Mucosa of rectum (tissue), 2 donors: Measurements from ENCODE around the gene VWCE.
"Not testable (repeated sequence)": the region's sequence is repeated elsewhere in the genome, so short reads cannot be mapped to it uniquely, and the experiment has no call there.

Experiments used
- H3K27ac ChIP-seq, 2 donors: one replicate each; pipeline ENCODE4 v1.7.0; 2013; ENCODE audit warnings: inconsistent platforms in 2 of 2, low read depth in 2 of 2, low read length in 2 of 2
- H3K27me3 ChIP-seq, 2 donors: one replicate each; pipeline ENCODE4 v1.7.0; 2013; ENCODE audit warnings: low read length in 2 of 2; ENCODE audit not compliant: control insufficient read depth in 2 of 2, insufficient read depth in 2 of 2
- H3K36me3 ChIP-seq, 2 donors: one replicate each; pipeline ENCODE4 v1.7.0; 2013; ENCODE audit warnings: low read length in 2 of 2; ENCODE audit not compliant: control insufficient read depth in 2 of 2, insufficient read depth in 2 of 2
- H3K4me1 ChIP-seq, 2 donors: one replicate each; pipeline ENCODE4 v1.7.0; 2013; ENCODE audit warnings: low read length in 2 of 2, mild to moderate bottlenecking in 1 of 2; ENCODE audit not compliant: control insufficient read depth in 2 of 2, insufficient read depth in 2 of 2
- H3K4me3 ChIP-seq, 2 donors: one replicate each; pipeline ENCODE4 v1.7.0; 2013; ENCODE audit warnings: low read length in 2 of 2
- H3K9ac ChIP-seq, 2 donors: one replicate each; pipeline ENCODE4 v1.7.0; 2013; ENCODE audit warnings: low read length in 2 of 2, low read depth in 1 of 2, mild to moderate bottlenecking in 1 of 2
- H3K9me3 ChIP-seq, 2 donors: one replicate each; pipeline ENCODE4 v1.7.0; 2013; ENCODE audit warnings: low read length in 2 of 2; ENCODE audit not compliant: control insufficient read depth in 2 of 2
- donor health status: healthy.
- donor health status: Normal muscosa, but diverticular disease.

Gene VWCE

DNA sequence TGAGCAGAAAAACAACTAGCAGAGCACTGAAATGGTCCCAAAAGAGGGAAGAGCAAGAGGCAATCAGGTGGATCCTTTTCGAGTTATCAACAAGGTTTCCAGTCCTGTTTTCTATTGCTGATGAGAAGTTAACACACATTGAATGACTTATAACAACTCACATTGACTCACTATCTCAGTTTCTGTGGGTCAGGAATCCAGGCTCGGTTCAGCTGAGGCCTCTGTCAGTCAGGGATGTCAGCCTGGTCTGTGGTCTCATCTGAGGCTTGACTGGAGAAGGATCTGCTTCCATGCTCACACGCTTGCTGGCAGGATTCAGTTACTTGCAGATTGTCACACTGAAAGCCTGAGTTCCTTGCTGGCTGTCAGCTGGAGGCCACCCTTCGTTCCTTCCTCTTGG lies 58.0 kb downstream of the VWCE start:
- not testable (repeated sequence) for H3K36me3 ChIP-seq, H3K9me3 ChIP-seq

DNA sequence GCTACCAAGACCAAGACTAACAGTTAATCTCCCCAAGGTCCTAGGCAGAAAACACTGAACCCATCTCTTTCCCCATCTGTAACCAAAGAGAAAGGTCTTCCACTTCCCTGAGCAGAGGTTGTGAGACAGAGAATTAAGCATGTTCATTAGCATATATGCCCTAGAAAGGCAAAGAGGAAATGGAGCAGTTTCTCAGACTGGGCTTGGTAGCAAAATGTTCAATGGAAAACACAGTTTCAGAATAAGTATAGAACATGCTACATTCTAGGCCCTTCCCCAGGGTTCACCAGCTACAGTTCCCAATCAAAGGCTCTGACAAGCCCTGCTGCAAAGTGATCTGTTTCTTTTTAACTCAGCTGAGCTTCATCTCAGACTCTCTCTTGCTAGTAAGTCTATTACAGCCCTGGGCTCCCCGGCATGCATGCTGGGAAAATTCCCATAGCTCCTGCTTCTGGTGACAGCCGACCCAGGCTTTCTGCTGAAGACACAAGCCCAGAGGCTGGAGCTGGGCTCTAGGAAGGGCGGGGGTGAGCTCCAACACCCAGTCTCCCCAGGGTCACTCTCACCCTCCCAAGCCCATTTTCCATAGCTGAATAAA lies 62.5 kb downstream of the VWCE start:
- H3K27ac ChIP-seq, H3K9ac ChIP-seq, H3K4me3 ChIP-seq, H3K9me3 ChIP-seq, H3K36me3 ChIP-seq, H3K27me3 ChIP-seq, H3K4me1 ChIP-seq: not testable (repeated sequence)

More for the DNA sequence above, 58.0 kb downstream of the VWCE start:
- H3K4me3 ChIP-seq, H3K27me3 ChIP-seq, H3K4me1 ChIP-seq, H3K9ac ChIP-seq, H3K27ac ChIP-seq: not testable (repeated sequence)

DNA sequence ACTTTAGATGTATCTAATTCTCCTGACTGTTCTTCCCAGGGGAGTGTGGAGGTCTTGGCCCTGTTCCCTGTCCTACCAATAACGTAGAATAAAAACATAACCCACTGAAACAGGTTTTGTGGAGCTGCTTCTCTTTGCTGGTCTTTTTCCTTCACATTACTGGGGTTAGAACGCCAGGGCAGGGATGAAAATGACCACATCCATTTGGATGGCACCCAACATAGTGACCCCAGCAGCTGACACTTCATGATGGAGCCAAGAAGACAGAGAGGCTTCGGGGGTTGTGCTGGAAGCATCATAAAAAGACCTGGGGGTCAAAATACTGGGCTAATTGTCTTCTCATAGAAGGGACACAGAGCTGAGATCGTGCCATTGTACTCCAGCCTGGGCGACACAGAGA lies 63.5 kb downstream of the VWCE start:
- not testable (repeated sequence) for H3K36me3 ChIP-seq, H3K9ac ChIP-seq, H3K27ac ChIP-seq, H3K9me3 ChIP-seq, H3K27me3 ChIP-seq, H3K4me1 ChIP-seq, H3K4me3 ChIP-seq

- H3K4me1 ChIP-seq, H3K27ac ChIP-seq, H3K4me3 ChIP-seq, H3K27me3 ChIP-seq, H3K36me3 ChIP-seq, H3K9me3 ChIP-seq, H3K9ac ChIP-seq: not testable (repeated sequence)
These were observed 64.1 kb downstream of the VWCE start for GRCh38 chr11:61231033-61231432.

DNA sequence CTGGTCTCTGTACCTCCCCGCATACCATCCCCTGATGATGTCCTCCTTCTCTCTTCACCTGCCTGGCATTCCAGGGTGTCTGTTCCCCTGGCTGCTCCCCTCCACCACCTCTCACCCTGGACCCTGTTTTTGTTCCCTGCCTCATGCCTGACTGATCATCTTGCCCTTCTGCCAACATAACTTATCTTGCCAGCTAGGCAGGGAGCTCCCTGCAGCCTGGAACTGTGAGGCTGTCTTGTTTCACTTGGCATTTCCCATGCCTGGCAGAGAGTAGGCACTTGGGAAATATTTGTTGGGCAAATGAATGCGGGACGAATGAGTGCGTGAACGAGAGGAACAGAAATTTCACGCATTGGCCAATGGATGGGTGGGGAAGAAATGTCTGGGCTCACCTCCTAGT lies 65.7 kb downstream of the VWCE start:
- H3K9ac ChIP-seq, H3K4me1 ChIP-seq, H3K4me3 ChIP-seq, H3K27me3 ChIP-seq, H3K27ac ChIP-seq, H3K9me3 ChIP-seq, H3K36me3 ChIP-seq: not testable (repeated sequence)

DNA sequence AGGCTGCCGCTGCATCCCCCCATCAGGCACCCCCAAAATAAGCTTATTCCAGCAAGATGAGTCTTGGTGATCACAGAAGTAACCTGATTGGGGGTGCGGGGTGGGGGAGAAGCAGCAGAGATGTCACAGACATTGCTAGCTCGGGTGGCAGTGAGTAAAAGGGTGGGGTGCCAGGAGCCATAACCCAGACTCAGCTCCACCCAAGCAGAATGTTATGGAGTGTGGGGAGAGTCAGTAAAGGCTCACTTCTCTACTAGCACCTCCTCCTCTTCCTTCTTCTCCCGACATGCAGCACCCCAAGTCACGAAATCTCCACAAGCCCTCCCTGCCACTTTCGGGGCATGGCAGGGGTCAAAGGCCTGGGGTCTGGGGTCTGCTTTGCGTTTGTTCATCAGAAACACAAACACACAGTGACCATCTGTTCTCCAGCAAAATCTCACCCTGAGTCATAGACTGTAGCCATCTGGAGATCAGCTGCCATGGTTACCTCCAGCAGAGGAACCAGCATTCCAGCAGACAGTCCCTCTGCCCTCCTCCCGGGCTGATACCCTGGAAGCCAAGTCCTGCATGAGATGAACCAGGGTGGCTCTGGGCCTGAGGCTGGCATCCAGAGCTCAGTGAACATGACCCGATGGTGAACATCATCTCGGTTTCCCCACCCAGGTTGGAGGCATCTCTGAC lies 68.5 kb downstream of the VWCE start:
- H3K36me3 ChIP-seq, H3K9ac ChIP-seq, H3K4me1 ChIP-seq, H3K4me3 ChIP-seq, H3K27me3 ChIP-seq, H3K9me3 ChIP-seq, H3K27ac ChIP-seq: not testable (repeated sequence)

DNA sequence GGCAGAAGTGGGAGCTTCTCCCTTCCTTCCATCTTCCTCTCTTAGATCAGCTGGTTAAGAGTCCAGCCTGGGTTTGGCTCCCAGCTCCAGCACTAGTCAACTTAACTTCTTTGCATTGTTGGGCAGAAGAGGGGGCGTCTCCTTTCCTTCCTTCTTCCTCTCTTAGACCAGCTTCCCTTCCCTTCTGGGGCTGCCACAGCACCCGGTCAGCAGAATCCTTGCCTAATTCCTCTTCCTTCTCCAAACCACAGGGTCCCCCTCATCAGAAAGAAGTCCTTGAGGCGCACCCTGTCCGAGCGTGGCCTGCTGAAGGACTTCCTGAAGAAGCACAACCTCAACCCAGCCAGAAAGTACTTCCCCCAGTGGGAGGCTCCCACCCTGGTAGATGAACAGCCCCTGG lies 72.4 kb downstream of the VWCE start:
- H3K9me3 ChIP-seq, H3K27ac ChIP-seq, H3K4me1 ChIP-seq, H3K4me3 ChIP-seq, H3K27me3 ChIP-seq, H3K9ac ChIP-seq, H3K36me3 ChIP-seq: not testable (repeated sequence)

GRCh38 chr11:61222047-61222446 lies 73.1 kb downstream of the VWCE start, which contains the start of gene PGA4:
Gene PGA4, plus strand, starts transcription at chr11:61222347. Its CDS starts 54 bp downstream, at chr11:61222401.
- H3K9me3 ChIP-seq, H3K27me3 ChIP-seq, H3K36me3 ChIP-seq, H3K9ac ChIP-seq, H3K4me1 ChIP-seq, H3K27ac ChIP-seq, H3K4me3 ChIP-seq: not testable (repeated sequence)

DNA sequence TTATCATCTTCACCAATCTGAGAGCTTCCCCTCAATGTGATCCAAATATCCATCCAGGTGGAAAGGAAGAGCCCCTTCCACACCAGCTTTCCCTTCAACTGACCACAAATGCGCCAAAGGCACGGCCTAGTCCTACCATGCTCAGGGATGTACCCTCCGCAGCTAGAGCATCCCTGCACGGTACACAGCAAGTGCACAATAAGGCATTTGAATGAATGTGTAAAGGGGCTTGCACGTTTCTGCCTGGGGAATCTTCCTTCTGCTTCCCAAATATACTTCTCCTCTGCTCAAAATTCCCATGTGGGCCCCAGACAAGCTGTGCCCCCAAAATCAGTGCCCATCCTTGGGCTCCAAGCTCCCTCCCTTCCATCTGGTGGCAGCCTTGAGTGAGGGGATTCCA lies 76.1 kb downstream of the VWCE start:
- not testable (repeated sequence) for H3K36me3 ChIP-seq, H3K9me3 ChIP-seq, H3K4me1 ChIP-seq, H3K9ac ChIP-seq, H3K4me3 ChIP-seq, H3K27ac ChIP-seq, H3K27me3 ChIP-seq

DNA sequence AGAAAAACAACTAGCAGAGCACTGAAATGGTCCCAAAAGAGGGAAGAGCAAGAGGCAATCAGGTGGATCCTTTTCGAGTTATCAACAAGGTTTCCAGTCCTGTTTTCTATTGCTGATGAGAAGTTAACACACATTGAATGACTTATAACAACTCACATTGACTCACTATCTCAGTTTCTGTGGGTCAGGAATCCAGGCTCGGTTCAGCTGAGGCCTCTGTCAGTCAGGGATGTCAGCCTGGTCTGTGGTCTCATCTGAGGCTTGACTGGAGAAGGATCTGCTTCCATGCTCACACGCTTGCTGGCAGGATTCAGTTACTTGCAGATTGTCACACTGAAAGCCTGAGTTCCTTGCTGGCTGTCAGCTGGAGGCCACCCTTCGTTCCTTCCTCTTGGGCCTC lies 76.8 kb downstream of the VWCE start:
- H3K9me3 ChIP-seq, H3K4me1 ChIP-seq, H3K9ac ChIP-seq, H3K4me3 ChIP-seq, H3K36me3 ChIP-seq, H3K27ac ChIP-seq, H3K27me3 ChIP-seq: not testable (repeated sequence)
